ENCODE results near the gene DSCAML1.

DSCAML1 gene

GRCh38 chr11:117490911-117491310 is 306.1 kb downstream of the DSCAML1 start:
- H3K4me2 ChIP-seq (ENCODE audit: low read length) = no peak overlapping the region
- H3K9me3 ChIP-seq (replicated peaks; ENCODE audit: low read length) = no peaks in the 10 kb centered on the region
- H3K4me3 ChIP-seq (ENCODE audit: low read length) = no peak overlapping the region
- H3K27me3 ChIP-seq (ENCODE audit: control insufficient read depth, insufficient read depth, low read length) = peaks cover 54% of the 10 kb centered on the region
- H3K36me3 ChIP-seq (ENCODE audit: insufficient read depth, low read length) = no peaks in the 10 kb centered on the region
- no peaks in the 10 kb centered on the region for H3K4me1 ChIP-seq (ENCODE audit: control insufficient read depth, insufficient read depth, low read length)
- H3K9ac ChIP-seq (ENCODE audit: low read depth, low read length) = no peak overlapping the region

DNA sequence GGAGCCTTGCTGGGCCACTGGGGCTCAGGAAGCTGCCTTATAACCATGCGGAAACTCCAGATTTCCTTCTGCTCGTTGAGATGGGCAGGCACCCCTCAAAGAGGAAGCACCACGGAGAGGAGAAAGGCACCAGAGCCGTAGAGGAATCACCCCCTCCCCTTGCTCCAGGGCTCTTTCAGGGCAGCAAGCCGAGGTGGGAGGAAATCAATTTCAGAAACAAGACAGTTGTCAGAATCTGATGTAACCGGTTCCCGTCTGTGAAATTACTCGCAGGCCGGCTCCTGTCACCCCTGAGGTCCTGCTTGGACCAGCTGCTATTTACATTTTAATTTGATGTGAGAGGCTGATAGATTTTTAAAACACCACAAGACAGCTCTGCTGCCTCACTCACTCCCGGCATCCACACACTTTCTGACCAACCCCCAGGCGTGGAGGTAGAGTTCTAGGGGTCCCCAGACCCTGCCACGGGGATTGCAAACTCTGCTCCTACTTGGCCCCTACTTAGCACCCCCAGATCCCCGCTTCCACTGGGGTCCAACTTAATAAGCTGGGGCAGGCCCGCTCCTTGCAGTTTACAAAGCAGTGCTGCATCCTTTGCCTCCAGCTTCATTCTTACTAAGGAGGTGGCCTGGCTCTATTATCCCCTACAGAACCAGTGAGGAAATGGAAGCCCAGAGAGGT is 306.9 kb downstream of the DSCAML1 start:
- H3K9ac ChIP-seq (ENCODE audit: low read depth, low read length) = no peak overlapping the region

GRCh38 chr11:117488996-117489952 is 307.7 kb downstream of the DSCAML1 start:
- Histone ChIP-seq H3K4me3 (ENCODE audit: low read length) (no peak overlapping the region), H3K4me1 (ENCODE audit: control insufficient read depth, insufficient read depth, low read length) (no peaks in the 10 kb centered on the region), H3K9ac (ENCODE audit: low read depth, low read length) (no peak overlapping the region), H3K27me3 (ENCODE audit: control insufficient read depth, insufficient read depth, low read length) (peaks cover 46% of the 10 kb centered on the region), H3K9me3 (replicated peaks; ENCODE audit: low read length) (no peaks in the 10 kb centered on the region), H3K4me2 (ENCODE audit: low read length) (no peak overlapping the region), H3K36me3 (ENCODE audit: insufficient read depth, low read length) (no peaks in the 10 kb centered on the region)

More for the DNA sequence above, 306.9 kb downstream of the DSCAML1 start:
- no peak overlapping the region for H3K4me2 ChIP-seq (ENCODE audit: low read length)
- no peaks in the 10 kb centered on the region for H3K9me3 ChIP-seq (replicated peaks; ENCODE audit: low read length)
- no peak overlapping the region for H3K4me3 ChIP-seq (ENCODE audit: low read length)
- peaks cover 50% of the 10 kb centered on the region for H3K27me3 ChIP-seq (ENCODE audit: control insufficient read depth, insufficient read depth, low read length)
- H3K36me3 ChIP-seq (ENCODE audit: insufficient read depth, low read length) = no peaks in the 10 kb centered on the region
- H3K4me1 ChIP-seq (ENCODE audit: control insufficient read depth, insufficient read depth, low read length) = no peaks in the 10 kb centered on the region

GRCh38 chr11:117486059-117486458 is 311.0 kb downstream of the DSCAML1 start:
- no peak overlapping the region for H3K4me2 ChIP-seq (ENCODE audit: low read length)
- peaks cover 35% of the 10 kb centered on the region for H3K27me3 ChIP-seq (ENCODE audit: control insufficient read depth, insufficient read depth, low read length)
- no peak overlapping the region for H3K9ac ChIP-seq (ENCODE audit: low read depth, low read length)
- H3K9me3 ChIP-seq (replicated peaks; ENCODE audit: low read length) = no peaks in the 10 kb centered on the region
- H3K4me3 ChIP-seq (ENCODE audit: low read length) = no peak overlapping the region
- no peaks in the 10 kb centered on the region for H3K36me3 ChIP-seq (ENCODE audit: insufficient read depth, low read length)
- no peaks in the 10 kb centered on the region for H3K4me1 ChIP-seq (ENCODE audit: control insufficient read depth, insufficient read depth, low read length)

- no peak overlapping the region for H3K4me3 ChIP-seq (ENCODE audit: low read length)
- no peak overlapping the region for H3K9ac ChIP-seq (ENCODE audit: low read depth, low read length)
- peaks cover 16% of the 10 kb centered on the region for H3K27me3 ChIP-seq (ENCODE audit: control insufficient read depth, insufficient read depth, low read length)
- no peaks in the 10 kb centered on the region for H3K36me3 ChIP-seq (ENCODE audit: insufficient read depth, low read length)
- no peaks in the 10 kb centered on the region for H3K4me1 ChIP-seq (ENCODE audit: control insufficient read depth, insufficient read depth, low read length)
- H3K4me2 ChIP-seq (ENCODE audit: low read length) = no peak overlapping the region
- H3K9me3 ChIP-seq (replicated peaks; ENCODE audit: low read length) = no peaks in the 10 kb centered on the region
Observed at GRCh38 chr11:117484156-117484555, 312.9 kb downstream of the DSCAML1 start.

GRCh38 chr11:117483372-117483771 is 313.6 kb downstream of the DSCAML1 start:
- Histone ChIP-seq H3K9ac (ENCODE audit: low read depth, low read length) (no peak overlapping the region), H3K4me2 (ENCODE audit: low read length) (no peak overlapping the region), H3K9me3 (replicated peaks; ENCODE audit: low read length) (no peaks in the 10 kb centered on the region), H3K4me3 (ENCODE audit: low read length) (no peak overlapping the region), H3K4me1 (ENCODE audit: control insufficient read depth, insufficient read depth, low read length) (no peaks in the 10 kb centered on the region), H3K27me3 (ENCODE audit: control insufficient read depth, insufficient read depth, low read length) (peaks cover 8% of the 10 kb centered on the region), H3K36me3 (ENCODE audit: insufficient read depth, low read length) (no peaks in the 10 kb centered on the region)

DNA sequence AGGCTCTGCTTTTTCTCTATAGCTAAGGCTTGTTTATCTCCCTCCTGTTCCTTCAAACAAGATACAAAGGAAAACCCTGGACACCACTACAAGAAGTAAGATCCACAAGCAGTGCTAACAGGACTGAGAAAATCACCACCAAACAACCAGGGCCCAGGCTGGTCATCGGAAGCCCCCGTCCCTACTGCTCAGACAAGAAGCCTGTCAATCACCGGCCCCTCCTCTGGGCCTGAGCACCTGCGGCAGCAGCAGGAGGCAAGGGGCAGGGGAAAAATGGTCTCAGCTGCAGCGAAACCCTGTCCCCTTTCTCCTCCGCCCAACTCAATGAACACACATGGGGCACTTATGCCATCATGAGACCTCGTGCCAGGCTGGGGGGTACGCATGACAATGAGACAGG is 314.1 kb downstream of the DSCAML1 start:
- no peaks in the 10 kb centered on the region for H3K9me3 ChIP-seq (replicated peaks; ENCODE audit: low read length)
- no peaks in the 10 kb centered on the region for H3K4me1 ChIP-seq (ENCODE audit: control insufficient read depth, insufficient read depth, low read length)
- peaks cover 4% of the 10 kb centered on the region for H3K27me3 ChIP-seq (ENCODE audit: control insufficient read depth, insufficient read depth, low read length)
- no peak overlapping the region for H3K4me2 ChIP-seq (ENCODE audit: low read length)
- H3K9ac ChIP-seq (ENCODE audit: low read depth, low read length) = no peak overlapping the region
- no peak overlapping the region for H3K4me3 ChIP-seq (ENCODE audit: low read length)
- H3K36me3 ChIP-seq (ENCODE audit: insufficient read depth, low read length) = no peaks in the 10 kb centered on the region

GRCh38 chr11:117481885-117482284 is 315.1 kb downstream of the DSCAML1 start:
- H3K27me3 ChIP-seq (ENCODE audit: control insufficient read depth, insufficient read depth, low read length) = peaks cover 3% of the 10 kb centered on the region
- H3K4me2 ChIP-seq (ENCODE audit: low read length) = no peak overlapping the region
- H3K9ac ChIP-seq (ENCODE audit: low read depth, low read length) = no peak overlapping the region

DNA sequence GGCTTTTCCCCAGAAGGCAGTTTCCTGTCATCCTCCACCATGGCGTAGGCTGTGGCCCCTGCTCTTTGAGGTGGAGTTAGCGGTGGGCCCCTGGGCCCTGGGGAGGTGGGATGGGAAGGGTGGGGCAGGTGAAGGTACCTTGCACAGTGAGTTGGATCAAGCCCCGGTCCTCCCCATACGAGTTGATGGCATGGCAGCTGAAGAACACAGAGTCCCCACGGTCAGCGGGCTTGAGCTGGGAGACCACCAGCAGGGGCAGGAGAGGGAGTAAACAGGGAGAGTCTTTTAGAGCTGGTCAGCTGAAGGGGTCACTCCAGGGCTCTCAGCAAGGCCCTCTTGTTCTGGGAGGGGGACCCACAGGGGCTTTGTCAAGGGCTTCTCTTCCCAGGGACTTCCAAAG is 316.0 kb downstream of the DSCAML1 start:
- H3K27me3 ChIP-seq (ENCODE audit: control insufficient read depth, insufficient read depth, low read length) = peaks cover 3% of the 10 kb centered on the region
- H3K9me3 ChIP-seq (replicated peaks; ENCODE audit: low read length) = no peaks in the 10 kb centered on the region
- no peaks in the 10 kb centered on the region for H3K36me3 ChIP-seq (ENCODE audit: insufficient read depth, low read length)
- H3K4me1 ChIP-seq (ENCODE audit: control insufficient read depth, insufficient read depth, low read length) = no peaks in the 10 kb centered on the region
- no peak overlapping the region for H3K4me3 ChIP-seq (ENCODE audit: low read length)
- no peak overlapping the region for H3K4me2 ChIP-seq (ENCODE audit: low read length)
- no peak overlapping the region for H3K9ac ChIP-seq (ENCODE audit: low read depth, low read length)

More at GRCh38 chr11:117481885-117482284, 315.1 kb downstream of the DSCAML1 start:
- Histone ChIP-seq H3K36me3 (ENCODE audit: insufficient read depth, low read length) (no peaks in the 10 kb centered on the region), H3K4me3 (ENCODE audit: low read length) (no peak overlapping the region), H3K9me3 (replicated peaks; ENCODE audit: low read length) (no peaks in the 10 kb centered on the region), H3K4me1 (ENCODE audit: control insufficient read depth, insufficient read depth, low read length) (no peaks in the 10 kb centered on the region)

- Histone ChIP-seq H3K4me2 (ENCODE audit: low read length) (no peak overlapping the region), H3K9me3 (replicated peaks; ENCODE audit: low read length) (no peaks in the 10 kb centered on the region), H3K9ac (ENCODE audit: low read depth, low read length) (no peak overlapping the region), H3K27me3 (ENCODE audit: control insufficient read depth, insufficient read depth, low read length) (peaks cover 3% of the 10 kb centered on the region), H3K4me1 (ENCODE audit: control insufficient read depth, insufficient read depth, low read length) (no peaks in the 10 kb centered on the region), H3K36me3 (ENCODE audit: insufficient read depth, low read length) (no peaks in the 10 kb centered on the region), H3K4me3 (ENCODE audit: low read length) (no peak overlapping the region)
Observed at GRCh38 chr11:117480221-117480620, 316.8 kb downstream of the DSCAML1 start.

DNA sequence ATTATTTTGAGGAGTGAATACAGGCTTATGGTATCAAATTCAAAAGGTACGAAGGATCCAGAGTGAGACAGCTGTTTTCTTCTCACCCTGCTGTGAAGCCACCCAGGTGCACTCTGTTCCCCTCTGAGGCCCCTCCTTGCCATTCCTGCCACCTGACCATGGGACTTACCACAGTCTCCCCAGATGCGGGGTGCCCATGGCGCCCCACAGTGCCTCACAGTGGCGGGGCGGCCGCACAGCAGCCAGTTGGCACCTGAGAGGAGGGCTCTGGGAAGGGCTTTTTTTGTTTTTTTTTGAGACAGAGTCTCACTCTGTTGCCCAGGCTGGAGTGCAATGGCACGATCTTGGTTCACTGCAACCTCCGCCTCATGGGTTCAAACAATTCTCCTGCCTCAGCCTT is 317.6 kb downstream of the DSCAML1 start:
- no peak overlapping the region for H3K4me3 ChIP-seq (ENCODE audit: low read length)
- no peaks in the 10 kb centered on the region for H3K9me3 ChIP-seq (replicated peaks; ENCODE audit: low read length)
- H3K36me3 ChIP-seq (ENCODE audit: insufficient read depth, low read length) = no peaks in the 10 kb centered on the region
- no peaks in the 10 kb centered on the region for H3K4me1 ChIP-seq (ENCODE audit: control insufficient read depth, insufficient read depth, low read length)
- no peak overlapping the region for H3K4me2 ChIP-seq (ENCODE audit: low read length)
- H3K27me3 ChIP-seq (ENCODE audit: control insufficient read depth, insufficient read depth, low read length) = peaks cover 3% of the 10 kb centered on the region
- no peak overlapping the region for H3K9ac ChIP-seq (ENCODE audit: low read depth, low read length)
